HepG2 (cell line): Measurements from ENCODE around the gene PLXND1. TPM values are rescaled to one million over a fixed set of nuclear protein-coding genes. Genes with fewer than 3 reads are reported as not detected.

Source experiments
- DMAP1 ChIP-seq: IDR thresholded peaks from 2 replicates; pipeline ENCODE4 v1.6.1; 2016
- DNMT1 ChIP-seq: sonication (generic); formaldehyde crosslinking; IDR thresholded peaks from 2 replicates; pipeline ENCODE4 v1.5.1; 2020; ENCODE audit warnings: mild to moderate bottlenecking, missing genetic modification reagents
- FOXK1 ChIP-seq: sonication (generic); formaldehyde crosslinking; IDR thresholded peaks from 2 replicates; pipeline ENCODE4 v1.4.0; 2020; ENCODE audit warnings: low read depth, missing genetic modification reagents, borderline replicate concordance
- KAT7 ChIP-seq: IDR thresholded peaks from 2 replicates; pipeline ENCODE4 v1.6.1; 2018; ENCODE audit warnings: borderline replicate concordance, missing compliant biosample characterization
- KDM5B ChIP-seq: sonication (generic); formaldehyde crosslinking; IDR thresholded peaks from 2 replicates; pipeline ENCODE4 v1.4.0; 2020; ENCODE audit warnings: missing genetic modification reagents, mild to moderate bottlenecking, borderline replicate concordance
- NCOA1 ChIP-seq: sonication (generic); formaldehyde crosslinking; IDR thresholded peaks from 2 replicates; pipeline ENCODE4 v1.9.0; 2021; ENCODE audit warnings: missing genetic modification reagents
- NR1H2 ChIP-seq: sonication (generic); formaldehyde crosslinking; IDR thresholded peaks from 2 replicates; pipeline ENCODE4 v1.8.1; 2022; ENCODE audit warnings: low read depth, missing genetic modification reagents, borderline replicate concordance
- POLR2A ChIP-seq, 2 experiments: IDR thresholded peaks; 2 replicates each; pipeline ENCODE4 v1.6.1; 2011; ENCODE audit warnings: low read depth in 2 of 2, low read length in 2 of 2, mild to moderate bottlenecking in 1 of 2, moderate library complexity in 1 of 2; ENCODE audit not compliant: insufficient read depth in 1 of 2
- RFXANK ChIP-seq: IDR thresholded peaks from 2 replicates; pipeline ENCODE4 v1.6.1; 2016
- SALL1 ChIP-seq: sonication (generic); formaldehyde crosslinking; IDR thresholded peaks from 2 replicates; pipeline ENCODE4 v1.8.0; 2022; ENCODE audit warnings: mild to moderate bottlenecking, missing genetic modification reagents
- ZNF232 ChIP-seq: sonication (generic); formaldehyde crosslinking; IDR thresholded peaks from 2 replicates; pipeline ENCODE4 v1.4.0; 2020; ENCODE audit warnings: missing genetic modification reagents, borderline replicate concordance
- ZNF800 ChIP-seq: sonication (generic); formaldehyde crosslinking; IDR thresholded peaks from 2 replicates; pipeline ENCODE4 v1.4.0; 2020; ENCODE audit warnings: missing genetic modification reagents
- polyA plus RNA-seq, 8 experiments: library from polyadenylated mRNA; depleted of rRNA in 3 of 8; stranded (reverse) in 7 of 8; unstranded in 1 of 8; fragments of >200 nt; fragmentation: Illumina TruSeq in 4 of 8; extraction: Trizol in 4 of 8; gene quantifications; 2 replicates each; pipeline versions ENCODE4 v1.2.1 to v1.2.3, GENCODE V29; 2011 to 2016; ENCODE audit warnings: low read depth in 4 of 8, missing spikeins in 1 of 8, mixed read lengths in 1 of 8; ENCODE audit not compliant: insufficient read depth in 1 of 8
- total RNA-seq, 5 experiments: library from RNA; depleted of rRNA; stranded (reverse); fragments of >200 nt; fragmentation: Illumina TruSeq; extraction: Trizol; gene quantifications; 2 replicates each; pipeline ENCODE4 v1.2.3, GENCODE V29; 2016; ENCODE audit warnings: low read depth in 1 of 5
- TF ChIP-seq, protein P1 (sequence below): fragments of 450-650 bp; IDR thresholded peaks from 2 replicates; pipeline ENCODE4 v1.6.1; 2017
- TF ChIP-seq, protein P2 (sequence below): sonication (generic); formaldehyde crosslinking; IDR thresholded peaks from one replicate; pipeline ENCODE4 v1.5.1; 2020; ENCODE audit warnings: mild to moderate bottlenecking, missing genetic modification reagents; ENCODE audit errors: not compliant biosample characterization
- TF ChIP-seq, protein P3 (sequence below): IDR thresholded peaks from 2 replicates; pipeline ENCODE4 v1.6.1; 2016; ENCODE audit warnings: missing compliant biosample characterization, missing genetic modification reagents, borderline replicate concordance
- TF ChIP-seq, protein P4 (sequence below): IDR thresholded peaks from 2 replicates; pipeline ENCODE4 v1.6.1; 2016; ENCODE audit warnings: missing compliant biosample characterization, missing genetic modification reagents, borderline replicate concordance

Gene PLXND1
- total and polyA plus RNA-seq, 2 of the 13 experiments (the other 11 are each of a cell fraction or from before 2014, with no cell fraction given): 15.9 to 42.0 TPM

GRCh38 chr3:129534428-129535027 lies 71.9 kb downstream of the PLXND1 start (continued):
- TF ChIP-seq NCOA1 (CRISPR knock-in tag) (0 out of 2 replicates have a peak, but pooled peaks have one; percentile 59), KAT7 (CRISPR knock-in tag) (no peak; the same call in 1 of the 2 replicates), DMAP1 (CRISPR knock-in tag) (no peak), NR1H2 (CRISPR knock-in tag) (no peak), DNMT1 (CRISPR knock-in tag) (no peak), FOXK1 (CRISPR knock-in tag) (no peak), ZNF232 (CRISPR knock-in tag) (no peak), POLR2A (IDR thresholded peaks at IDR 0.05; ENCODE audit: insufficient read depth in 1 of 2, low read depth in 2 of 2, low read length in 2 of 2) (no peak), ZNF800 (no peak), KDM5B (CRISPR knock-in tag) (0 out of 2 replicates have a peak, but pooled peaks have one; percentile 33), SALL1 (CRISPR knock-in tag) (peak; percentile 61; the same call in 1 of the 2 replicates), RFXANK (CRISPR knock-in tag) (no peak)
- TF ChIP-seq, protein P1, sequence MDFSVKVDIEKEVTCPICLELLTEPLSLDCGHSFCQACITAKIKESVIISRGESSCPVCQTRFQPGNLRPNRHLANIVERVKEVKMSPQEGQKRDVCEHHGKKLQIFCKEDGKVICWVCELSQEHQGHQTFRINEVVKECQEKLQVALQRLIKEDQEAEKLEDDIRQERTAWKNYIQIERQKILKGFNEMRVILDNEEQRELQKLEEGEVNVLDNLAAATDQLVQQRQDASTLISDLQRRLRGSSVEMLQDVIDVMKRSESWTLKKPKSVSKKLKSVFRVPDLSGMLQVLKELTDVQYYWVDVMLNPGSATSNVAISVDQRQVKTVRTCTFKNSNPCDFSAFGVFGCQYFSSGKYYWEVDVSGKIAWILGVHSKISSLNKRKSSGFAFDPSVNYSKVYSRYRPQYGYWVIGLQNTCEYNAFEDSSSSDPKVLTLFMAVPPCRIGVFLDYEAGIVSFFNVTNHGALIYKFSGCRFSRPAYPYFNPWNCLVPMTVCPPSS: no peak
- TF ChIP-seq, protein P2, sequence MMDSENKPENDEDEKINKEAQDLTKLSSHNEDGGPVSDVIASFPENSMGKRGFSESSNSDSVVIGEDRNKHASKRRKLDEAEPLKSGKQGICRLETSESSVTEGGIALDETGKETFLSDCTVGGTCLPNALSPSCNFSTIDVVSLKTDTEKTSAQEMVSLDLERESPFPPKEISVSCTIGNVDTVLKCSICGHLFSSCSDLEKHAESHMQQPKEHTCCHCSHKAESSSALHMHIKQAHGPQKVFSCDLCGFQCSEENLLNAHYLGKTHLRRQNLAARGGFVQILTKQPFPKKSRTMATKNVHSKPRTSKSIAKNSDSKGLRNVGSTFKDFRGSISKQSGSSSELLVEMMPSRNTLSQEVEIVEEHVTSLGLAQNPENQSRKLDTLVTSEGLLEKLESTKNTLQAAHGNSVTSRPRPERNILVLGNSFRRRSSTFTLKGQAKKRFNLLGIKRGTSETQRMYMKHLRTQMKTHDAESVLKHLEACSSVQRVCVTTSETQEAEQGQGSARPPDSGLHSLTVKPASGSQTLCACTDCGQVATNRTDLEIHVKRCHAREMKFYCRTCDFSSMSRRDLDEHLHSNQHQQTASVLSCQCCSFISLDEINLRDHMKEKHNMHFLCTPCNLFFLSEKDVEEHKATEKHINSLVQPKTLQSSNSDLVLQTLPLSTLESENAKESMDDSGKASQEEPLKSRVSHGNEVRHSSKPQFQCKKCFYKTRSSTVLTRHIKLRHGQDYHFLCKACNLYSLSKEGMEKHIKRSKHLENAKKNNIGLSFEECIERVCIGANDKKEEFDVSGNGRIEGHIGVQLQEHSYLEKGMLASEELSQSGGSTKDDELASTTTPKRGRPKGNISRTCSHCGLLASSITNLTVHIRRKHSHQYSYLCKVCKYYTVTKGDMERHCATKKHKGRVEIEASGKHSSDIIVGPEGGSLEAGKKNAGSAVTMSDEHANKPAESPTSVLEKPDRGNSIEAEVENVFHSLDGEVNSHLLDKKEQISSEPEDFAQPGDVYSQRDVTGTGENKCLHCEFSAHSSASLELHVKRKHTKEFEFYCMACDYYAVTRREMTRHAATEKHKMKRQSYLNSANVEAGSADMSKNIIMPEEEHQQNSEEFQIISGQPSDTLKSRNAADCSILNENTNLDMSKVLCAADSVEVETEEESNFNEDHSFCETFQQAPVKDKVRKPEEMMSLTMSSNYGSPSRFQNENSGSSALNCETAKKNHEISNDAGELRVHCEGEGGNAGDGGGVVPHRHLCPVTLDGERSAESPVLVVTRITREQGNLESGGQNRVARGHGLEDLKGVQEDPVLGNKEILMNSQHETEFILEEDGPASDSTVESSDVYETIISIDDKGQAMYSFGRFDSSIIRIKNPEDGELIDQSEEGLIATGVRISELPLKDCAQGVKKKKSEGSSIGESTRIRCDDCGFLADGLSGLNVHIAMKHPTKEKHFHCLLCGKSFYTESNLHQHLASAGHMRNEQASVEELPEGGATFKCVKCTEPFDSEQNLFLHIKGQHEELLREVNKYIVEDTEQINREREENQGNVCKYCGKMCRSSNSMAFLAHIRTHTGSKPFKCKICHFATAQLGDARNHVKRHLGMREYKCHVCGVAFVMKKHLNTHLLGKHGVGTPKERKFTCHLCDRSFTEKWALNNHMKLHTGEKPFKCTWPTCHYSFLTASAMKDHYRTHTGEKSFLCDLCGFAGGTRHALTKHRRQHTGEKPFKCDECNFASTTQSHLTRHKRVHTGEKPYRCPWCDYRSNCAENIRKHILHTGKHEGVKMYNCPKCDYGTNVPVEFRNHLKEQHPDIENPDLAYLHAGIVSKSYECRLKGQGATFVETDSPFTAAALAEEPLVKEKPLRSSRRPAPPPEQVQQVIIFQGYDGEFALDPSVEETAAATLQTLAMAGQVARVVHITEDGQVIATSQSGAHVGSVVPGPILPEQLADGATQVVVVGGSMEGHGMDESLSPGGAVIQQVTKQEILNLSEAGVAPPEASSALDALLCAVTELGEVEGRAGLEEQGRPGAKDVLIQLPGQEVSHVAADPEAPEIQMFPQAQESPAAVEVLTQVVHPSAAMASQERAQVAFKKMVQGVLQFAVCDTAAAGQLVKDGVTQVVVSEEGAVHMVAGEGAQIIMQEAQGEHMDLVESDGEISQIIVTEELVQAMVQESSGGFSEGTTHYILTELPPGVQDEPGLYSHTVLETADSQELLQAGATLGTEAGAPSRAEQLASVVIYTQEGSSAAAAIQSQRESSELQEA (CRISPR knock-in tag): no peak
- TF ChIP-seq, protein P3, sequence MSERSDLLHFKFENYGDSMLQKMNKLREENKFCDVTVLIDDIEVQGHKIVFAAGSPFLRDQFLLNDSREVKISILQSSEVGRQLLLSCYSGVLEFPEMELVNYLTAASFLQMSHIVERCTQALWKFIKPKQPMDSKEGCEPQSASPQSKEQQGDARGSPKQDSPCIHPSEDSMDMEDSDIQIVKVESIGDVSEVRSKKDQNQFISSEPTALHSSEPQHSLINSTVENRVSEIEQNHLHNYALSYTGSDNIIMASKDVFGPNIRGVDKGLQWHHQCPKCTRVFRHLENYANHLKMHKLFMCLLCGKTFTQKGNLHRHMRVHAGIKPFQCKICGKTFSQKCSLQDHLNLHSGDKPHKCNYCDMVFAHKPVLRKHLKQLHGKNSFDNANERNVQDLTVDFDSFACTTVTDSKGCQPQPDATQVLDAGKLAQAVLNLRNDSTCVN: peak; percentile 99
- TF ChIP-seq, protein P4, sequence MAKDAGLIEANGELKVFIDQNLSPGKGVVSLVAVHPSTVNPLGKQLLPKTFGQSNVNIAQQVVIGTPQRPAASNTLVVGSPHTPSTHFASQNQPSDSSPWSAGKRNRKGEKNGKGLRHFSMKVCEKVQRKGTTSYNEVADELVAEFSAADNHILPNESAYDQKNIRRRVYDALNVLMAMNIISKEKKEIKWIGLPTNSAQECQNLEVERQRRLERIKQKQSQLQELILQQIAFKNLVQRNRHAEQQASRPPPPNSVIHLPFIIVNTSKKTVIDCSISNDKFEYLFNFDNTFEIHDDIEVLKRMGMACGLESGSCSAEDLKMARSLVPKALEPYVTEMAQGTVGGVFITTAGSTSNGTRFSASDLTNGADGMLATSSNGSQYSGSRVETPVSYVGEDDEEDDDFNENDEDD: no peak
